Esophagus squamous epithelium (tissue), 5 donors: ENCODE results near the gene CPED1. TPM values are rescaled to one million over a fixed set of nuclear protein-coding genes. Genes with fewer than 3 reads are reported as not detected.

Source experiments
- DNase-seq: peaks from one replicate; lab custom pipeline; 2025; lab: John Stamatoyannopoulos, UW
- H3K27ac ChIP-seq, 4 donors: fragments of 200-600 bp; sonication (generic); one replicate each; pipeline ENCODE4 v1.5.1; 2016 to 2019; ENCODE audit warnings: mild to moderate bottlenecking in 1 of 4
- H3K27me3 ChIP-seq, 4 donors: fragments of 200-600 bp; sonication (generic); 1 replicate in 3 of 4; 2 replicates in 1 of 4; pipeline versions ENCODE4 v1.5.1 to v1.6.0; 2017 to 2021; ENCODE audit warnings: antibody characterized with exemption in 1 of 4
- H3K36me3 ChIP-seq, 3 donors: fragments of 200-600 bp; sonication (generic); one replicate each; pipeline ENCODE4 v1.5.1; 2016 to 2019
- H3K4me1 ChIP-seq, 3 donors: fragments of 200-600 bp; sonication (generic); one replicate each; pipeline ENCODE4 v1.5.1; 2017 to 2019
- H3K4me3 ChIP-seq, 4 donors: fragments of 200-600 bp; sonication (generic); 1 replicate in 3 of 4; 2 replicates in 1 of 4; pipeline ENCODE4 v1.5.1; 2016 to 2019; ENCODE audit warnings: mild to moderate bottlenecking in 2 of 4, moderate library complexity in 1 of 4
- H3K9me3 ChIP-seq, 3 donors: fragments of 200-600 bp; sonication (generic); one replicate each; pipeline ENCODE4 v1.5.1; 2016 to 2019
- POLR2A ChIP-seq, 4 donors: fragments of 450-650 bp; IDR thresholded peaks; one replicate each; pipeline ENCODE4 v1.6.1; 2017; ENCODE audit warnings: antibody characterized with exemption in 4 of 4, mild to moderate bottlenecking in 4 of 4, moderate library complexity in 3 of 4
- WGBS, 2 donors: methylation state at CpG; one replicate each; pipeline ENCODE4 v1.1.5; 2018; 5-methylcytosine and 5-hydroxymethylcytosine counted together
- intact Hi-C: fragments of 100-400 bp; cut with DNase I; formaldehyde crosslinking; loops from one replicate; pipeline ENCODE4 v1.15.0; 2022
- total RNA-seq, 4 donors: library from RNA; depleted of rRNA; stranded (reverse); fragments of >200 nt; gene quantifications; one replicate each; pipeline ENCODE4 v1.1.0, GENCODE V29; 2016
- TF ChIP-seq, protein P1 (sequence below), 6 experiments: fragments of 450-650 bp in 4 of 6; fragments of 200-600 bp in 2 of 6; sonication (generic) in 2 of 6; IDR thresholded peaks; one replicate each; pipeline ENCODE4 v1.5.1; 2016 to 2019; ENCODE audit warnings: antibody characterized with exemption in 6 of 6, mild to moderate bottlenecking in 4 of 6, moderate library complexity in 4 of 6
- donor health status: DM: yes; HTN: yes; CAD: no.

Gene CPED1
- total RNA-seq, 4 donors from 2014 or later = 0.61 to 6.3 (median 2.3) TPM

GRCh38 chr7:121012919-121013318, 24.4 kb downstream of the CPED1 start:
- Histone ChIP-seq H3K27me3 (no peaks in the 10 kb centered on the region), H3K4me1 (peaks cover 0 to 8% (median 0%) of the 10 kb centered on the region in 3 donors), H3K9me3 (no peaks in the 10 kb centered on the region), H3K36me3 (no peaks in the 10 kb centered on the region), H3K4me3 (no peak overlapping the region), H3K27ac (no peak overlapping the region)
- DNase-seq = no peak
- intact Hi-C loops = no loop called here
- WGBS, 2 donors = 48 to 53% methylated on average over 2 of the region's 2 CpGs
- TF ChIP-seq, protein P1, sequence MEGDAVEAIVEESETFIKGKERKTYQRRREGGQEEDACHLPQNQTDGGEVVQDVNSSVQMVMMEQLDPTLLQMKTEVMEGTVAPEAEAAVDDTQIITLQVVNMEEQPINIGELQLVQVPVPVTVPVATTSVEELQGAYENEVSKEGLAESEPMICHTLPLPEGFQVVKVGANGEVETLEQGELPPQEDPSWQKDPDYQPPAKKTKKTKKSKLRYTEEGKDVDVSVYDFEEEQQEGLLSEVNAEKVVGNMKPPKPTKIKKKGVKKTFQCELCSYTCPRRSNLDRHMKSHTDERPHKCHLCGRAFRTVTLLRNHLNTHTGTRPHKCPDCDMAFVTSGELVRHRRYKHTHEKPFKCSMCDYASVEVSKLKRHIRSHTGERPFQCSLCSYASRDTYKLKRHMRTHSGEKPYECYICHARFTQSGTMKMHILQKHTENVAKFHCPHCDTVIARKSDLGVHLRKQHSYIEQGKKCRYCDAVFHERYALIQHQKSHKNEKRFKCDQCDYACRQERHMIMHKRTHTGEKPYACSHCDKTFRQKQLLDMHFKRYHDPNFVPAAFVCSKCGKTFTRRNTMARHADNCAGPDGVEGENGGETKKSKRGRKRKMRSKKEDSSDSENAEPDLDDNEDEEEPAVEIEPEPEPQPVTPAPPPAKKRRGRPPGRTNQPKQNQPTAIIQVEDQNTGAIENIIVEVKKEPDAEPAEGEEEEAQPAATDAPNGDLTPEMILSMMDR (IDR thresholded peaks at IDR 0.05) = no peak
- TF ChIP-seq POLR2A (IDR thresholded peaks at IDR 0.05) = no peak

GRCh38 chr7:121015560-121015959, 27.0 kb downstream of the CPED1 start:
- no peak for DNase-seq
- Histone ChIP-seq H3K9me3 (no peaks in the 10 kb centered on the region), H3K27ac (no peak overlapping the region), H3K4me3 (no peak overlapping the region), H3K4me1 (peaks cover 0 to 19% (median 5%) of the 10 kb centered on the region in 3 donors), H3K27me3 (no peaks in the 10 kb centered on the region), H3K36me3 (no peaks in the 10 kb centered on the region)
- intact Hi-C loops = no loop called here
- TF ChIP-seq, protein P1 (IDR thresholded peaks at IDR 0.05) = no peak
- WGBS, 2 donors = 90 to 94% methylated on average over 4 of the region's 4 CpGs

GRCh38 chr7:121016966-121017365, 28.5 kb downstream of the CPED1 start:
- Histone ChIP-seq H3K4me3 (no peak overlapping the region), H3K36me3 (no peaks in the 10 kb centered on the region), H3K9me3 (no peaks in the 10 kb centered on the region), H3K4me1 (peaks cover 0 to 29% (median 9%) of the 10 kb centered on the region in 3 donors), H3K27ac (peak overlapping the region in 3 of 4 donors; percentile 3 to 67 (median 44)), H3K27me3 (no peaks in the 10 kb centered on the region)
- 50 to 55% methylated on average over 2 of the region's 2 CpGs for WGBS, 2 donors
- intact Hi-C loops = no loop called here
- no peak for TF ChIP-seq POLR2A (IDR thresholded peaks at IDR 0.05)
- TF ChIP-seq, protein P1 (IDR thresholded peaks at IDR 0.05) = no peak
- no peak for DNase-seq

- Histone ChIP-seq H3K4me1 (peaks cover 0 to 29% (median 9%) of the 10 kb centered on the region in 3 donors), H3K27ac (peak overlapping the region in 2 of 4 donors; percentile 3 to 5), H3K9me3 (no peaks in the 10 kb centered on the region), H3K27me3 (no peaks in the 10 kb centered on the region), H3K4me3 (no peak overlapping the region), H3K36me3 (no peaks in the 10 kb centered on the region)
- 63 to 64% methylated on average over 1 of the region's 1 CpG for WGBS, 2 donors
- intact Hi-C loops = no loop called here
- TF ChIP-seq, protein P1 (IDR thresholded peaks at IDR 0.05) = no peak
- no peak for TF ChIP-seq POLR2A (IDR thresholded peaks at IDR 0.05)
- no peak for DNase-seq
Measured at GRCh38 chr7:121017586-121017985, 29.1 kb downstream of the CPED1 start.

DNA sequence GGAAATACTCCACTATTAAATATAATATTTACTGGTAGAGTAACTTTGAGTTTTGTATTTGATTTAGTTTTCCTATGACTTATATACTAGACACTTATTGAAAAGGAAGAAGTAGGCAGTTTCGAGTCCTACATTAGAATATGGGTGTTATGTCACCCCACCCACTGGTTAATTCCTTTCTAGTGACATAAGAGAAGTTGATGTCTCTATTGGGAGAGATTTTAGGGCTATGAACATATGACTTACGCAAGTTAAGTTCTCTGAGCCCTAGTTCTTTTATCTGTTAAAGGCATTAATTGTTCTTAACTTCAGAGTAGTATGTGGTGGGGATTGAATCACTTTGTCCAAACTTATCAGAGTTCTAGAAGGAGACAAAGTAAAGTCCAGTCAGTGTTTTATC, 30.5 kb downstream of the CPED1 start:
- 69 to 75% methylated on average over 2 of the region's 2 CpGs for WGBS, 2 donors
- Histone ChIP-seq H3K27me3 (no peaks in the 10 kb centered on the region), H3K4me3 (no peak overlapping the region), H3K27ac (peak overlapping the region in 2 of 4 donors; percentile 3 to 47), H3K36me3 (no peaks in the 10 kb centered on the region), H3K4me1 (peaks cover 0 to 37% (median 9%) of the 10 kb centered on the region in 3 donors), H3K9me3 (no peaks in the 10 kb centered on the region)
- no peak for DNase-seq
- TF ChIP-seq, protein P1 (IDR thresholded peaks at IDR 0.05) = no peak
- TF ChIP-seq POLR2A (IDR thresholded peaks at IDR 0.05) = no peak
- intact Hi-C loops = no loop called here
